ENCODE data around the gene FOXP1. TPM values are rescaled to one million over a fixed set of nuclear protein-coding genes. Genes with fewer than 3 reads are reported as not detected.
A peak's percentile ranks its signal among the peaks of the same experiment; 100 is the strongest.

Gene FOXP1
- total RNA-seq, 2 experiments from 2014 or later: 66.3 to 68.8 TPM

GRCh38 chr3:71485896-71486295 lies 97.6 kb downstream of the FOXP1 start:
- Mint-ChIP-seq H3K27ac (no peak overlapping the region), H3K4me1 (peaks cover 26% of the 10 kb centered on the region), H3K36me3 (peaks cover 5% of the 10 kb centered on the region), H3K27me3 (no peaks in the 10 kb centered on the region), H3K4me3 (no peak overlapping the region), H3K9me3 (ENCODE audit: low read depth) (peaks cover 2% of the 10 kb centered on the region)
- DNase-seq (no peak), ATAC-seq (no peak)
- CTCF ChIA-PET: interaction anchor here (0.8 to 1.3 kb wide), 2 partner anchors 23 to 30 kb away, joined by 3 read pairs; no protein-coding TSS in a partner anchor

GRCh38 chr3:71484452-71484851 lies 99.1 kb downstream of the FOXP1 start:
- CTCF ChIA-PET: interaction anchor here (1.1 kb wide), 1 partner anchor 14 kb away, joined by 3 read pairs; no protein-coding TSS in a partner anchor
- ATAC-seq (no peak), DNase-seq (no peak)
- peaks cover 20% of the 10 kb centered on the region for H3K4me1 Mint-ChIP-seq
- no peaks in the 10 kb centered on the region for H3K9me3 Mint-ChIP-seq (ENCODE audit: low read depth)
- no peak overlapping the region for H3K27ac Mint-ChIP-seq
- H3K4me3 Mint-ChIP-seq: no peak overlapping the region
- H3K27me3 Mint-ChIP-seq: no peaks in the 10 kb centered on the region
- H3K36me3 Mint-ChIP-seq: no peaks in the 10 kb centered on the region

- no peaks in the 10 kb centered on the region for H3K27me3 Mint-ChIP-seq
- H3K36me3 Mint-ChIP-seq: no peaks in the 10 kb centered on the region
- H3K4me1 Mint-ChIP-seq: peaks cover 19% of the 10 kb centered on the region
- no peak overlapping the region for H3K4me3 Mint-ChIP-seq
- no peak for ATAC-seq
- no peak for DNase-seq
- no peaks in the 10 kb centered on the region for H3K9me3 Mint-ChIP-seq (ENCODE audit: low read depth)
- CTCF ChIA-PET: interaction anchor here (1.1 kb wide), 1 partner anchor 15 kb away, joined by 3 read pairs; no protein-coding TSS in a partner anchor
- no peak overlapping the region for H3K27ac Mint-ChIP-seq
These were observed 99.5 kb downstream of the FOXP1 start for GRCh38 chr3:71484047-71484446.

- CTCF ChIA-PET: no interaction called here
- no peaks in the 10 kb centered on the region for H3K27me3 Mint-ChIP-seq
- no peak overlapping the region for H3K4me3 Mint-ChIP-seq
- H3K27ac Mint-ChIP-seq: no peak overlapping the region
- DNase-seq (no peak), ATAC-seq (no peak)
- no peaks in the 10 kb centered on the region for H3K36me3 Mint-ChIP-seq
- H3K9me3 Mint-ChIP-seq (ENCODE audit: low read depth): no peaks in the 10 kb centered on the region
- peaks cover 21% of the 10 kb centered on the region for H3K4me1 Mint-ChIP-seq
These were observed 100.8 kb downstream of the FOXP1 start for GRCh38 chr3:71482771-71483170.

- H3K27me3 Mint-ChIP-seq: no peaks in the 10 kb centered on the region
- H3K27ac Mint-ChIP-seq: no peak overlapping the region
- peaks cover 6% of the 10 kb centered on the region for H3K9me3 Mint-ChIP-seq (ENCODE audit: low read depth)
- H3K4me1 Mint-ChIP-seq: peaks cover 5% of the 10 kb centered on the region
- no peak overlapping the region for H3K4me3 Mint-ChIP-seq
- DNase-seq: peak; percentile 56
- CTCF ChIA-PET: interaction anchor here (1.0 kb wide), 1 partner anchor 18 kb away, joined by 3 read pairs; no protein-coding TSS in a partner anchor
- H3K36me3 Mint-ChIP-seq: peaks cover 10% of the 10 kb centered on the region
- ATAC-seq: peak; percentile 65
These were observed 105.0 kb downstream of the FOXP1 start for GRCh38 chr3:71478568-71478967.

GRCh38 chr3:71476950-71477349 lies 106.6 kb downstream of the FOXP1 start:
- Mint-ChIP-seq H3K4me3 (no peak overlapping the region), H3K4me1 (peaks cover 5% of the 10 kb centered on the region), H3K27ac (no peak overlapping the region), H3K27me3 (no peaks in the 10 kb centered on the region), H3K36me3 (peaks cover 17% of the 10 kb centered on the region), H3K9me3 (ENCODE audit: low read depth) (peaks cover 11% of the 10 kb centered on the region)
- no peak for ATAC-seq
- CTCF ChIA-PET: interaction anchor here (1.4 kb wide), 1 partner anchor 12 kb away, joined by 5 read pairs; no protein-coding TSS in a partner anchor
- DNase-seq: no peak

GRCh38 chr3:71469138-71469435 lies 114.4 kb downstream of the FOXP1 start:
- Mint-ChIP-seq H3K27me3 (no peaks in the 10 kb centered on the region), H3K4me3 (no peak overlapping the region)

GRCh38 chr3:71468311-71469137 lies 115.0 kb downstream of the FOXP1 start:
- peaks cover 5% of the 10 kb centered on the region for H3K9me3 Mint-ChIP-seq (ENCODE audit: low read depth)
- H3K27ac Mint-ChIP-seq: no peak overlapping the region
- H3K27me3 Mint-ChIP-seq: no peaks in the 10 kb centered on the region
- CTCF ChIA-PET: no interaction called here
- DNase-seq (no peak), ATAC-seq (no peak)
- no peak overlapping the region for H3K4me3 Mint-ChIP-seq
- no peaks in the 10 kb centered on the region for H3K4me1 Mint-ChIP-seq
- peaks cover 6% of the 10 kb centered on the region for H3K36me3 Mint-ChIP-seq

More at GRCh38 chr3:71469138-71469435, 114.4 kb downstream of the FOXP1 start:
- CTCF ChIA-PET: no interaction called here
- Mint-ChIP-seq H3K4me1 (no peaks in the 10 kb centered on the region), H3K36me3 (peaks cover 10% of the 10 kb centered on the region), H3K27ac (no peak overlapping the region), H3K9me3 (ENCODE audit: low read depth) (peaks cover 6% of the 10 kb centered on the region)
- ATAC-seq (no peak), DNase-seq (no peak)

- no peak for DNase-seq
These were observed 117.0 kb downstream of the FOXP1 start for GRCh38 chr3:71466483-71466882.

GRCh38 chr3:71465371-71466036 lies 118.0 kb downstream of the FOXP1 start:
- no peak overlapping the region for H3K4me3 Mint-ChIP-seq
- H3K27me3 Mint-ChIP-seq: no peaks in the 10 kb centered on the region
- H3K9me3 Mint-ChIP-seq (ENCODE audit: low read depth): no peaks in the 10 kb centered on the region
- CTCF ChIA-PET: interaction anchor here (0.7 to 1.1 kb wide), 2 partner anchors 10 to 12 kb away, joined by 3 to 5 read pairs; no protein-coding TSS in a partner anchor
- H3K36me3 Mint-ChIP-seq: peaks cover 7% of the 10 kb centered on the region
- DNase-seq (no peak), ATAC-seq (no peak)
- peaks cover 15% of the 10 kb centered on the region for H3K4me1 Mint-ChIP-seq
- H3K27ac Mint-ChIP-seq: no peak overlapping the region

More at GRCh38 chr3:71466483-71466882, 117.0 kb downstream of the FOXP1 start:
- H3K4me1 Mint-ChIP-seq: peaks cover 6% of the 10 kb centered on the region
- no peaks in the 10 kb centered on the region for H3K27me3 Mint-ChIP-seq
- H3K27ac Mint-ChIP-seq: no peak overlapping the region
- no peak overlapping the region for H3K4me3 Mint-ChIP-seq
- H3K9me3 Mint-ChIP-seq (ENCODE audit: low read depth): no peaks in the 10 kb centered on the region
- peaks cover 5% of the 10 kb centered on the region for H3K36me3 Mint-ChIP-seq
- CTCF ChIA-PET: no interaction called here
- ATAC-seq: no peak

- no peaks in the 10 kb centered on the region for H3K9me3 Mint-ChIP-seq (ENCODE audit: low read depth)
- no peaks in the 10 kb centered on the region for H3K27me3 Mint-ChIP-seq
- peaks cover 7% of the 10 kb centered on the region for H3K36me3 Mint-ChIP-seq
- no peak overlapping the region for H3K4me3 Mint-ChIP-seq
- no peak for ATAC-seq
- H3K4me1 Mint-ChIP-seq: peaks cover 15% of the 10 kb centered on the region
- H3K27ac Mint-ChIP-seq: no peak overlapping the region
- CTCF ChIA-PET: interaction anchor here (1.1 kb wide), 1 partner anchor 12 kb away, joined by 5 read pairs; no protein-coding TSS in a partner anchor
- no peak for DNase-seq
These were observed 118.9 kb downstream of the FOXP1 start for GRCh38 chr3:71464613-71465012.

GRCh38 chr3:71463617-71464016 lies 119.9 kb downstream of the FOXP1 start:
- peaks cover 15% of the 10 kb centered on the region for H3K4me1 Mint-ChIP-seq
- CTCF ChIA-PET: interaction anchor here (1.0 kb wide), 1 partner anchor 10 kb away, joined by 4 read pairs; no protein-coding TSS in a partner anchor
- no peaks in the 10 kb centered on the region for H3K9me3 Mint-ChIP-seq (ENCODE audit: low read depth)
- no peaks in the 10 kb centered on the region for H3K27me3 Mint-ChIP-seq
- no peak overlapping the region for H3K4me3 Mint-ChIP-seq
- ATAC-seq (no peak), DNase-seq (no peak)
- no peak overlapping the region for H3K27ac Mint-ChIP-seq
- peaks cover 7% of the 10 kb centered on the region for H3K36me3 Mint-ChIP-seq

- H3K27me3 Mint-ChIP-seq: no peaks in the 10 kb centered on the region
- H3K36me3 Mint-ChIP-seq: peaks cover 7% of the 10 kb centered on the region
- no peak for ATAC-seq
- DNase-seq: no peak
- no peaks in the 10 kb centered on the region for H3K9me3 Mint-ChIP-seq (ENCODE audit: low read depth)
- H3K27ac Mint-ChIP-seq: no peak overlapping the region
- no peak overlapping the region for H3K4me3 Mint-ChIP-seq
- peaks cover 19% of the 10 kb centered on the region for H3K4me1 Mint-ChIP-seq
- CTCF ChIA-PET: interaction anchor here (1.0 kb wide), 2 partner anchors 9 to 23 kb away, joined by 3 to 4 read pairs; no protein-coding TSS in a partner anchor
These were observed 120.9 kb downstream of the FOXP1 start for GRCh38 chr3:71462586-71462985.
